HepG2 (cell line): ENCODE data around the gene ZNF10. TPM values are rescaled to one million over a fixed set of nuclear protein-coding genes. Genes with fewer than 3 reads are reported as not detected.

Experiments used
- ARID2 ChIP-seq: sonication (generic); formaldehyde crosslinking; IDR thresholded peaks from 2 replicates; pipeline ENCODE4 v1.8.1; 2022; ENCODE audit warnings: mild to moderate bottlenecking, missing genetic modification reagents, borderline replicate concordance
- ATAD3A ChIP-seq: sonication (generic); formaldehyde crosslinking; IDR thresholded peaks from 2 replicates; pipeline ENCODE4 v1.4.0; 2020; ENCODE audit warnings: missing genetic modification reagents
- GPN1 ChIP-seq: sonication (generic); formaldehyde crosslinking; IDR thresholded peaks from 2 replicates; pipeline ENCODE4 v1.5.1; 2020; ENCODE audit warnings: missing genetic modification reagents, borderline replicate concordance
- IKZF1 ChIP-seq: fragments of 450-650 bp; IDR thresholded peaks from 2 replicates; pipeline ENCODE4 v1.7.1; 2016
- KAT8 ChIP-seq: IDR thresholded peaks from 2 replicates; pipeline ENCODE4 v1.6.1; 2016; ENCODE audit warnings: missing genetic modification reagents, missing compliant biosample characterization
- MED1 ChIP-seq: sonication (generic); formaldehyde crosslinking; IDR thresholded peaks from 2 replicates; pipeline ENCODE4 v1.4.0; 2020; ENCODE audit warnings: missing genetic modification reagents
- NFIC ChIP-seq: IDR thresholded peaks from 2 replicates; pipeline ENCODE4 v1.6.1; 2012; ENCODE audit warnings: mild to moderate bottlenecking, low read length, inconsistent platforms
- RBFOX2 ChIP-seq: fragments of 200-400 bp; formaldehyde crosslinking; IDR thresholded peaks from 2 replicates; pipeline ENCODE4 v1.6.1; 2017; ENCODE audit warnings: low read depth, mild to moderate bottlenecking, low read length
- RBM39 ChIP-seq: fragments of 200-400 bp; formaldehyde crosslinking; IDR thresholded peaks from one replicate; pipeline ENCODE4 v1.6.1; 2018; ENCODE audit warnings: antibody characterized with exemption, mild to moderate bottlenecking, low read depth, low read length; ENCODE audit not compliant: poor library complexity, severe bottlenecking
- RELA ChIP-seq: sonication (generic); formaldehyde crosslinking; IDR thresholded peaks from 2 replicates; pipeline ENCODE4 v1.4.0; 2020; ENCODE audit warnings: missing genetic modification reagents
- RFXANK ChIP-seq: IDR thresholded peaks from 2 replicates; pipeline ENCODE4 v1.6.1; 2016
- SIN3A ChIP-seq: IDR thresholded peaks from 2 replicates; pipeline ENCODE4 v1.6.1; 2011; ENCODE audit warnings: low read depth, mild to moderate bottlenecking, control low read depth, low read length, borderline replicate concordance
- TBP ChIP-seq: sonication (generic); formaldehyde crosslinking; IDR thresholded peaks from 2 replicates; pipeline ENCODE4 v1.5.0; 2020; ENCODE audit warnings: missing genetic modification reagents
- ZBTB38 ChIP-seq: sonication (generic); formaldehyde crosslinking; IDR thresholded peaks from 2 replicates; pipeline ENCODE4 v1.5.1; 2020; ENCODE audit warnings: mild to moderate bottlenecking, missing genetic modification reagents
- ZBTB8A ChIP-seq: sonication (generic); formaldehyde crosslinking; IDR thresholded peaks from 2 replicates; pipeline ENCODE4 v1.4.0; 2020; ENCODE audit warnings: mild to moderate bottlenecking, low read depth, missing genetic modification reagents, borderline replicate concordance
- ZNF143 ChIP-seq: sonication (generic); formaldehyde crosslinking; IDR thresholded peaks from 2 replicates; pipeline ENCODE4 v1.4.0; 2020; ENCODE audit warnings: missing genetic modification reagents
- ZNF282 ChIP-seq: fragments of 450-650 bp; IDR thresholded peaks from 2 replicates; pipeline ENCODE4 v1.6.1; 2018; ENCODE audit not compliant: partially characterized antibody
- ZNF337 ChIP-seq: sonication (generic); formaldehyde crosslinking; IDR thresholded peaks from 2 replicates; pipeline ENCODE4 v1.5.1; 2020; ENCODE audit warnings: missing genetic modification reagents, low read depth, mild to moderate bottlenecking, borderline replicate concordance
- ZNF547 ChIP-seq: sonication (generic); formaldehyde crosslinking; IDR thresholded peaks from 2 replicates; pipeline ENCODE4 v1.5.1; 2020; ENCODE audit warnings: mild to moderate bottlenecking, missing genetic modification reagents
- ZNF550 ChIP-seq: sonication (generic); formaldehyde crosslinking; IDR thresholded peaks from 2 replicates; pipeline ENCODE4 v1.4.0; 2020; ENCODE audit warnings: mild to moderate bottlenecking, missing genetic modification reagents, borderline replicate concordance
- ZNF652 ChIP-seq: IDR thresholded peaks from 2 replicates; pipeline ENCODE4 v1.6.1; 2016; ENCODE audit warnings: low read depth, borderline replicate concordance
- ZNF770 ChIP-seq: sonication (generic); formaldehyde crosslinking; IDR thresholded peaks from 2 replicates; pipeline ENCODE4 v1.5.0; 2020; ENCODE audit warnings: mild to moderate bottlenecking, missing genetic modification reagents
- polyA plus RNA-seq, 8 experiments: library from polyadenylated mRNA; depleted of rRNA in 3 of 8; stranded (reverse) in 7 of 8; unstranded in 1 of 8; fragments of >200 nt; fragmentation: Illumina TruSeq in 4 of 8; extraction: Trizol in 4 of 8; gene quantifications; 2 replicates each; pipeline versions ENCODE4 v1.2.1 to v1.2.3, GENCODE V29; 2011 to 2016; ENCODE audit warnings: low read depth in 4 of 8, missing spikeins in 1 of 8, mixed read lengths in 1 of 8; ENCODE audit not compliant: insufficient read depth in 1 of 8
- total RNA-seq, 5 experiments: library from RNA; depleted of rRNA; stranded (reverse); fragments of >200 nt; fragmentation: Illumina TruSeq; extraction: Trizol; gene quantifications; 2 replicates each; pipeline ENCODE4 v1.2.3, GENCODE V29; 2016; ENCODE audit warnings: low read depth in 1 of 5
- TF ChIP-seq, protein P1 (sequence below): sonication (generic); formaldehyde crosslinking; IDR thresholded peaks from 2 replicates; pipeline ENCODE4 v1.5.0; 2020; ENCODE audit warnings: mild to moderate bottlenecking, missing genetic modification reagents
- TF ChIP-seq, protein P2 (sequence below): sonication (generic); formaldehyde crosslinking; IDR thresholded peaks from 2 replicates; pipeline ENCODE4 v1.4.0; 2020; ENCODE audit warnings: missing genetic modification reagents, borderline replicate concordance
- TF ChIP-seq, protein P3 (sequence below): sonication (generic); formaldehyde crosslinking; IDR thresholded peaks from 2 replicates; pipeline ENCODE4 v1.4.0; 2020; ENCODE audit warnings: missing genetic modification reagents

The ZNF10 gene
- total and polyA plus RNA-seq, 2 of the 13 experiments (the other 11 are each of a cell fraction or from before 2014, with no cell fraction given), result 2.9 to 6.5 TPM

GRCh38 chr12:133181238-133181959 lies 51.0 kb downstream of the ZNF10 start, which contains the start of gene ZNF268 (continued):
- TF ChIP-seq KAT8 (CRISPR knock-in tag) (peak; percentile 99), ZNF143 (CRISPR knock-in tag) (peak; percentile 98), ZNF652 (CRISPR knock-in tag) (no peak), SIN3A (peak; percentile 88), ZBTB38 (peak; percentile 54; the same call in 1 of the 2 replicates), TBP (CRISPR knock-in tag) (no peak), RBFOX2 (peak; percentile 69), GPN1 (CRISPR knock-in tag) (no peak), IKZF1 (no peak), ZBTB8A (no peak), ZNF337 (CRISPR knock-in tag) (peak; percentile 57; the same call in 1 of the 2 replicates), RELA (CRISPR knock-in tag) (peak; percentile 35; the same call in 1 of the 2 replicates), ARID2 (CRISPR knock-in tag) (no peak), MED1 (CRISPR knock-in tag) (peak; percentile 30), NFIC (no peak), ATAD3A (CRISPR knock-in tag) (no peak), ZNF282 (no peak), ZNF550 (0 out of 2 replicates have a peak, but pooled peaks have one; percentile 11), ZNF770 (CRISPR knock-in tag) (peak; percentile 23; the same call in 1 of the 2 replicates), ZNF547 (CRISPR knock-in tag) (peak; percentile 32; the same call in 1 of the 2 replicates), RBM39 (no peak), RFXANK (no peak)
- TF ChIP-seq, protein P1, sequence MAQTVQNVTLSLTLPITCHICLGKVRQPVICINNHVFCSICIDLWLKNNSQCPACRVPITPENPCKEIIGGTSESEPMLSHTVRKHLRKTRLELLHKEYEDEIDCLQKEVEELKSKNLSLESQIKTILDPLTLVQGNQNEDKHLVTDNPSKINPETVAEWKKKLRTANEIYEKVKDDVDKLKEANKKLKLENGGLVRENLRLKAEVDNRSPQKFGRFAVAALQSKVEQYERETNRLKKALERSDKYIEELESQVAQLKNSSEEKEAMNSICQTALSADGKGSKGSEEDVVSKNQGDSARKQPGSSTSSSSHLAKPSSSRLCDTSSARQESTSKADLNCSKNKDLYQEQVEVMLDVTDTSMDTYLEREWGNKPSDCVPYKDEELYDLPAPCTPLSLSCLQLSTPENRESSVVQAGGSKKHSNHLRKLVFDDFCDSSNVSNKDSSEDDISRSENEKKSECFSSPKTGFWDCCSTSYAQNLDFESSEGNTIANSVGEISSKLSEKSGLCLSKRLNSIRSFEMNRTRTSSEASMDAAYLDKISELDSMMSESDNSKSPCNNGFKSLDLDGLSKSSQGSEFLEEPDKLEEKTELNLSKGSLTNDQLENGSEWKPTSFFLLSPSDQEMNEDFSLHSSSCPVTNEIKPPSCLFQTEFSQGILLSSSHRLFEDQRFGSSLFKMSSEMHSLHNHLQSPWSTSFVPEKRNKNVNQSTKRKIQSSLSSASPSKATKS, result 0 out of 2 replicates have a peak, but pooled peaks have one; percentile 55
- TF ChIP-seq, protein P2, sequence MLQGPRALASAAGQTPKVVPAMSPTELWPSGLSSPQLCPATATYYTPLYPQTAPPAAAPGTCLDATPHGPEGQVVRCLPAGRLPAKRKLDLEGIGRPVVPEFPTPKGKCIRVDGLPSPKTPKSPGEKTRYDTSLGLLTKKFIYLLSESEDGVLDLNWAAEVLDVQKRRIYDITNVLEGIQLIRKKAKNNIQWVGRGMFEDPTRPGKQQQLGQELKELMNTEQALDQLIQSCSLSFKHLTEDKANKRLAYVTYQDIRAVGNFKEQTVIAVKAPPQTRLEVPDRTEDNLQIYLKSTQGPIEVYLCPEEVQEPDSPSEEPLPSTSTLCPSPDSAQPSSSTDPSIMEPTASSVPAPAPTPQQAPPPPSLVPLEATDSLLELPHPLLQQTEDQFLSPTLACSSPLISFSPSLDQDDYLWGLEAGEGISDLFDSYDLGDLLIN, result no peak; the same call in 1 of the 2 replicates
- TF ChIP-seq, protein P3, sequence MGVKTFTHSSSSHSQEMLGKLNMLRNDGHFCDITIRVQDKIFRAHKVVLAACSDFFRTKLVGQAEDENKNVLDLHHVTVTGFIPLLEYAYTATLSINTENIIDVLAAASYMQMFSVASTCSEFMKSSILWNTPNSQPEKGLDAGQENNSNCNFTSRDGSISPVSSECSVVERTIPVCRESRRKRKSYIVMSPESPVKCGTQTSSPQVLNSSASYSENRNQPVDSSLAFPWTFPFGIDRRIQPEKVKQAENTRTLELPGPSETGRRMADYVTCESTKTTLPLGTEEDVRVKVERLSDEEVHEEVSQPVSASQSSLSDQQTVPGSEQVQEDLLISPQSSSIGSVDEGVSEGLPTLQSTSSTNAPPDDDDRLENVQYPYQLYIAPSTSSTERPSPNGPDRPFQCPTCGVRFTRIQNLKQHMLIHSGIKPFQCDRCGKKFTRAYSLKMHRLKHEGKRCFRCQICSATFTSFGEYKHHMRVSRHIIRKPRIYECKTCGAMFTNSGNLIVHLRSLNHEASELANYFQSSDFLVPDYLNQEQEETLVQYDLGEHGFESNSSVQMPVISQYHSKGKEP (CRISPR knock-in tag), result no peak
